GM19467 (cell line): ENCODE data around the gene TARDBP.
"Not testable (repeated sequence)": the region's sequence is repeated elsewhere in the genome, so short reads cannot be mapped to it uniquely, and the experiment has no call there.

Experiments used
- ATAC-seq: cut with Tn5 transposase; IDR thresholded peaks from one replicate; pipeline ENCODE4 v1.9.1; 2021; ENCODE audit warnings: mild to moderate bottlenecking, moderate library complexity; ENCODE audit not compliant: unreplicated experiment

Gene TARDBP

GRCh38 chr1:11012260-11013159 lies at the start of gene TARDBP:
TSS of gene TARDBP (plus strand) at chr1:11012654. CDS start at chr1:11013728, 1,074 bp downstream.
- peak; percentile 79 for ATAC-seq

- no peak for ATAC-seq
Observed at GRCh38 chr1:10965546-10966226, 46.8 kb upstream of the TARDBP start.

GRCh38 chr1:10967090-10967489 lies 45.4 kb upstream of the TARDBP start:
- no peak for ATAC-seq

- ATAC-seq = no peak
Observed at GRCh38 chr1:10968411-10968826, 44.0 kb upstream of the TARDBP start.

- no peak for ATAC-seq
Observed at GRCh38 chr1:10969267-10969970, 43.0 kb upstream of the TARDBP start.

- no peak for ATAC-seq
Observed at GRCh38 chr1:10969971-10970332, 42.5 kb upstream of the TARDBP start.

- no peak for ATAC-seq
Observed at GRCh38 chr1:10973552-10973951, 38.9 kb upstream of the TARDBP start.

GRCh38 chr1:10973956-10974881 lies 38.2 kb upstream of the TARDBP start:
- ATAC-seq = no peak

GRCh38 chr1:10975567-10976326 lies 36.7 kb upstream of the TARDBP start:
- no peak for ATAC-seq

GRCh38 chr1:10978719-10979118 lies 33.7 kb upstream of the TARDBP start:
- no peak for ATAC-seq

GRCh38 chr1:10979483-10979920 lies 33.0 kb upstream of the TARDBP start:
- no peak for ATAC-seq

- no peak for ATAC-seq
Observed at GRCh38 chr1:10980094-10980577, 32.3 kb upstream of the TARDBP start.

GRCh38 chr1:10980841-10981727 lies 31.4 kb upstream of the TARDBP start:
- no peak for ATAC-seq

GRCh38 chr1:10986525-10986890 lies 25.9 kb upstream of the TARDBP start:
- no peak for ATAC-seq

- ATAC-seq = no peak
Observed at GRCh38 chr1:10987840-10988417, 24.5 kb upstream of the TARDBP start.

- ATAC-seq = no peak
Observed at GRCh38 chr1:10989095-10989494, 23.4 kb upstream of the TARDBP start.

- not testable (repeated sequence) for ATAC-seq
Observed at GRCh38 chr1:10989920-10990516, 22.4 kb upstream of the TARDBP start.

GRCh38 chr1:10990828-10991227 lies 21.6 kb upstream of the TARDBP start:
- no peak for ATAC-seq
